Stimulated activated CD4-positive, alpha-beta T cell treated with anti-CD3 and anti-CD28 coated beads, Interleukin-12 subunit alpha, Interleukin-12 subunit beta, amount 100 ng/mL, for 4 hours (primary cell): ENCODE data around the gene KCNH1.
"Not testable (repeated sequence)": the region's sequence is repeated elsewhere in the genome, so short reads cannot be mapped to it uniquely, and the experiment has no call there.

Experiments used
- DNase-seq: peaks from one replicate; pipeline ENCODE4 v3.0.0-alpha.2; 2020

Gene KCNH1

DNA sequence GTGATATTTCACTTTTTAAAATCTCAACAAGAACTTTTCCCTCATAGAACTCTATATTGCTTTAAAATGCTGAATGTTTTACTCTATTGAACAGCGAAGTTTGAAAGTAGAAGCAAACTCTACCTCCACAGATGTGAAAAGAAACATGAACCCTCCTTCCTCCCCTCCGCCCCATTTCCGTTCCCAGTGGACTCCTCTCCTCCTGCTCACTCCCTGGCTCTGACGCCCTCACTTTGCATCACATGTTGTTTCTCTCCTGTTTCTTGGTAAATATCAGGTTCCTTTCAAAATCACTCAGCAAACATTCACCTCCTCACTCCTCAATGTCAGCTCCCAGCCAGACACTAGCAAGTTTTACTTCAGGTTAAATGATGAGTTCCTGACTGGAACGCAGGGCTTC, 34.6 kb downstream of the KCNH1 start:
- DNase-seq = no peak

GRCh38 chr1:211095381-211095780, 38.6 kb downstream of the KCNH1 start:
- DNase-seq = no peak

DNA sequence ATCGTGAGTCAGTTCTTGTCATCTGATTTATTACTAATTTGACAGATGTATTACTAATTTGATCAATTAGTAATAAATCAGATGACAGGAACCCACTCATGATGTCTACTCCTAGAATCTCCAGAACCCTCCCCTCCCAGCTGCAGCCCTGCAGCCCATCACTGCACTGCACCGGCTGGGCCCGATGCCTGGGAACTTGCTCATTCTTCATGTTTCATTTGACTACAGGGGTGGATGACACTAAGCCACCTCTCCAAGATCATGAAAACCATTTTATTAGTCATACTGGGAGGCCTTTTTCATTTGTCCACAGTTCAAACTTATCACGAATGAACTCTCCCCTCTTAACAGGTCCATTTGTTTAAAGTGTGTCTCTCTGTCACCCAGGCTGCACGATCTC, 41.0 kb downstream of the KCNH1 start:
- DNase-seq = no peak

- DNase-seq = no peak
Measured at GRCh38 chr1:211091867-211092266, 42.1 kb downstream of the KCNH1 start.

GRCh38 chr1:211089536-211089935, 44.4 kb downstream of the KCNH1 start:
- no peak for DNase-seq

GRCh38 chr1:211088156-211088555, 45.8 kb downstream of the KCNH1 start:
- no peak for DNase-seq

DNA sequence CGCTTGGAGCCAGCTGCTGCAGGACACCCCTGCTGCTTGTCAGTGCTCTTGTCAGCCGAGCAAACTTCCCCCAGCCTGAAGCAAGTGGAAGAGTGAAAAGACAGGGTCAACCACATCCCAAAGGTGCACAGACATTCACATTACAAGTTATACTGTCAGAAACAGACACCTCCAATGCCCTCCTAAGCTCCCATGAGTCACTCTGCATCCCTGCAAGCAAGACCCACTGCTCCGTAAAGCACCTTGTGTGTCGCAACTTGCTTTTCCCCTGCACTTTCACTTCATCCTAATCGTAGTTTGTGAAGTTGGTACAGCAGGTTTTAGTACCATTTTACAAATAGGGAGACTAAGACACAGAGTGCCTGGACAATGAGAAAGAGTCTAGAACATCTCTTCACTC, 51.1 kb downstream of the KCNH1 start:
- DNase-seq = no peak

- DNase-seq = not testable (repeated sequence)
Measured at GRCh38 chr1:211081447-211081846, 52.5 kb downstream of the KCNH1 start.

GRCh38 chr1:211068976-211069375, 65.0 kb downstream of the KCNH1 start:
- DNase-seq = no peak

- DNase-seq = no peak
Measured at GRCh38 chr1:211066781-211067384, 67.1 kb downstream of the KCNH1 start.

DNA sequence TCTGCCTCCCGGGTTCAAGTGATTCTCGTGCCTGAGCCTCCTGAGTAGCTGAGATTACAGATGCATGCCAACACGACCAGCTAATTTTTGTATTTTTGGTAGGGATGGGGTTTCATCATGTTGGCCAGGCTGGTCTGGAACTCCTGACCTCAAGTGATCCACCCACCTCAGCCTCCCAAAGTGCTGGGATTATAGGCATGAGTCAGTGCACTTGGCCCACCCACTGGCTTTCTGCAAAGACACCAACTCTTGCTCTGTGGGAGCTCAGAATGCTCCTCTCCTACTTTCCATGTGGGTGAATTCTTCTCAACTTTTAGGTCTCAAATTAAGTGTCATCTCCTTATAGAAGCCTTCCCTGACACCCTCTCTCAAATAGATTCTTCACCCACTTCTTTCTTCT, 92.1 kb downstream of the KCNH1 start:
- DNase-seq = not testable (repeated sequence)

DNA sequence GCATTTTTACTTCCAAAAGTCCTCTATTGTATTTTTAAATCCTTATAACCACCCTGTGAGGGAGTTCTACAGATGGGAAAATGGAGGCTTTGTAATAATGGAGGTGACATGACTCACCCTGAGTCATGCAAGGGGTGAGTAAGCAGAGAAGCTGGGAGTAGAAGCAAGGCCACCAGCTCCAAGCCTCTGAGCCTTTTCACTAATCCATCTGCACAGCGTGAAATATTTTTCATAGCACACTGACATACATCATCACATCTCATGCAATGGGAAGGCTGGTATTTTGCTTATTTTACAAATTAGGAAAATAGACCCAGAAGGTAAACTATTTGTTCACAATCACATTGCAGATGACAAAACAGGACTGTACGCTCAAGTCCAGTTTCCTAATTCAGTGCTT, 96.9 kb downstream of the KCNH1 start:
- no peak for DNase-seq

- DNase-seq = no peak
Measured at GRCh38 chr1:211036381-211037060, 97.4 kb downstream of the KCNH1 start.

- DNase-seq = no peak
Measured at GRCh38 chr1:211035821-211036380, 98.0 kb downstream of the KCNH1 start.

GRCh38 chr1:211033921-211034525, 99.9 kb downstream of the KCNH1 start:
- DNase-seq = no peak

DNA sequence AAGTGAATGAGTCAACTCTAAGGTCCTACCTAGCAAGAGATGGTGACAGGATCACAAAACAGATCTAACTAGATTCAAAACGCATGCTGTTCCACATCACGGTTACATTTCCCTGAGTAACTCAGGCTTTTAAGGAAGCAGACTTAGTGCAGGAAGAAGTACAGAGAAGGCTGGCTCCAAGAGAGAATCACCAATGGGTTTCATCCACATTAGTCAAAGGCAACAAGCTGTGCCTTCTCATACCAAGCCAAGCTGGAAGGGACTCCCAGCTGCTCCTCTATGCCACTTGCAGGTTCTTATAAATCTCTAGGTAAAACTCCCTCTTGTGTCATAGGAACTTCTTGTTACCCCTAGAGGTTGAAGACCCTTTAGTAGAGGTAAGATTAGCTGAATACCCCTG, 109.0 kb downstream of the KCNH1 start:
- no peak for DNase-seq

- no peak for DNase-seq
Measured at GRCh38 chr1:211019266-211019665, 114.7 kb downstream of the KCNH1 start.

DNA sequence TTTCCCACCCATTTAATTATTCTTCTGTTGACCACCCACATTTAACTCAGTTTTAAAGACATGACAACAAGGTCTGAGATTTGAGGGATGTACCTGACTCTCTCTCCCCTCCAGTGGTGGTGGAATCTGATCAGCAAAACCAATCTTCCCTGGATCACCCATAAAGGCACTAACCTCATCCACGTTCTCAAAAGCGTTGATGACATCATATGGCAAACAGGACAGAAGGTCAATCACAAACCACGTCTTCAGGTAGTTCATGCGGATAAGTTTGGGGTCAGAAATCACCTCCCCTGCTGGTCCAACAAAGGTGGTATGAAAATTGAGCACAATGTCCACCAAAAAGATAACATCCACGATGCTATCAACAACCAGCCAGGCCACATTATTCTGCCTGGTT, 115.3 kb downstream of the KCNH1 start:
- no peak for DNase-seq

DNA sequence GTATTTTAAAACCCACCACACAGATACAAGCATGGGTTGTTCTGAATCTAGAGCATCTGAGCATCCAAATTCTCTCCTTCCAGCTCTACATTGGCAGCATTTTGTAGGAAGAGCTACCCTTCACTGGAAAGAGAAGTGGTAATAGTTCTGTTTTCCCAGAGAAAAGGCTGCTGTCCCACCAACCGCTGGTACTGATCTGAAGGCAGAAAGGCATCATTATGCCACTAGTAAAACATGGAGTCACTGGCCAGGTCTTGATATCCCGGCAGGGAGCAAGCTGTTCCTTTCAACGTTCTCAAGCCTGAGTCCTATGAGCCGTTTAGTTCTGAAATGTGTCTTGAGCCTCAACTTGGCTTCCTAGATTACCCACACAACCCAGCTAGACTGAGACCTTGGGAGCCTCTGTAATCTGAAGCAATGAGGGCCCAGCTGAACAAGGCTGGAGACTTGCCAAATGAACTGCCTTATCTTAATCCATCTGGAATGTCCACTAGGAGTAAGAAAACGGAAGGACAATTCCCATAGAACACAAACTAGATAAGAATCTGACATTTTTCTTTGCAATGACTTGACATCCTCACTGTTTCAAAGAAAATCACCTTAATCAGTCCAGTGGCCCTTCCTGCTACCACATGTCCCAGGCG, 116.8 kb downstream of the KCNH1 start:
- no peak for DNase-seq

DNA sequence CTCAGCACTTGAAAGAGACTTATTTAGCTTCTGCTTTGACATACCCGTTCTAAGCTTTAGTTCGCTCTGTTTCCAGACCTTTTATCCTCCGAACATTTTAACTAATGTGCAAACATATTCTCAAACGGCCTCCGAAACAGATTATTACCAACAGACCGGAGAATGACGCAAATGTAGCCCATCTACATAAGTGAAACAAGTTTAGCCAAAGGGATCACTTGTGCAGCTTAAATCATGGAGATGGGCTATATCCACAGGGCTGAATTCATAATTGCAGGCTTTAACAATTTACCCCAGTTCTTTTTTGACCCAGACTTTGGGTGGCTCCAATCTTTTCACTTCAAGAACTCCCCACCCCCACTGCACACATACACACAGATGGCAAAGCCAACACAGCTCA, 119.7 kb downstream of the KCNH1 start:
- DNase-seq = no peak

DNA sequence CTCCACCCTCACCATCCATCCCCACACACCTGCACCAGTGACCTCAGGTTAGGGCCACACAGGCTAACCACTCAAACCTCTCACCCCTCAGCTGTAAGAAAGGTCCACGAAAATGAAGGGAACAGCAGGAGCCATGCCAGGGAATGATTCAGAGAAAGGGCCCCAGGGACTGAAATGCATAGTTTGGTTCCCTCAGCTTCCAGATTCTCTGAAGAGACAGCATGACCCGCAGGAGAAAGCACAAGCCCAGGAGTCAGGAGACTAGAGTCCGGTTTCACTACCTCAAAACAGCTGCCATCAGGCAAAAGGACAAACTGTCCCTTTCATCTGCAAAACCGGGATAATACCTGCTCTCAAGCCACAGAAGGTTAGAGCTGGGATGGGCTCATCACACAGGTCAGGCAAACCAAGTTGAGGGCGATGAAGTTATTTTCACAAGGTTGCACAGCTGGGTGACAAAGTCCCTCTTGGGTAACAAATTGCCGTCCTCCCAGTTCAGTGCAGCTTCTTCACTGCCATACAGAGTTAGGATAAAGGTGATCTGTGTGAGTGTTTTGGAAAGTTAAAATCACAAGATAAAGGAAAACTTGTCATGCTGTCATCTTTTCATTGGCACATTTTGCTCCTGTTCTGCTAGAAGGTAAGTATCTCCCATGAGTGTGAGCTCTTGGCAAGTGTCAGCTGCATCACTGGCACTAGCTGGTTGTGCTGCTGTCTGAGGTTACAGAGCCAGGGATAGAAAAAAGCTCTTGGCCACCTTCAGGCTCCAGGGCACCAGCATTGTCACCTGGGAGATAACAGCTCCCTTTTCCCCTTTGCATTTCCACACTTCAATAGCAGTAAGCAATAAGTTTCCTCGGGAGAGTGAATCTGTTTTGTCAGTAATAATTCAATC, 120.4 kb downstream of the KCNH1 start:
- DNase-seq = no peak

DNA sequence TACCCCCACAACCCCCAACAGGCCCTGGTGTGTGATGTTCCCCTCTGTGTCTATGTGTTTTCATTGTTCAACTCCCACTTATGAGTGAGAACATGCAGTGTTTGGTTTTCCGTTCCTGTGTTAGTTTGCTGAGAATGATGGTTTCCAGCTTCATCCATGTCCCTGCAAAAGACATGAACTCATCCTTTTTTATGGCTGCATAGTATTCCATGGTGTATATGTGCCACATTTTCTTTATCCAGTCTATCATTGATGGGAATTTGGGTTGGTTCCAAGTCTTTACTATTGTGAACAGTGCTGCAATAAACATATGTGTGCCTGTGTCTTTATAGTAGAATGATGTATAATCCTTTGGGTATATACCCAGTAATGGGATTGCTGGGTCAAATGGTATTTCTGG, 122.8 kb downstream of the KCNH1 start:
- not testable (repeated sequence) for DNase-seq

GRCh38 chr1:211009944-211010343, 124.0 kb downstream of the KCNH1 start:
- no peak for DNase-seq
